Measurements from ENCODE around the gene MAML3.

GRCh38 chr4:140189805-140190204 lies 35.8 kb upstream of the MAML3 start:
- no peak for TF ChIP-seq CTCF (IDR thresholded peaks at IDR 0.05; ENCODE audit: low read depth, low read length)
- TF ChIP-seq MAX (IDR thresholded peaks at IDR 0.05; ENCODE audit: low read depth, low read length) = no peak

Measured in NB4 (cell line).